ENCODE measurements around the gene ZNF165.
"Not testable (repeated sequence)": the region's sequence is repeated elsewhere in the genome, so short reads cannot be mapped to it uniquely, and the experiment has no call there.

ZNF165 gene

GRCh38 chr6:28104392-28105244 is 24.2 kb downstream of the ZNF165 start:
- TF ChIP-seq JUND (IDR thresholded peaks at IDR 0.05; ENCODE audit: low read depth), result no peak
- peak; percentile 82 to 89 for DNase-seq (ENCODE audit: low read depth in 1 of 2, low spot score in 1 of 2)
- in situ Hi-C loops (cut with HindIII; ENCODE audit: low pct_unique_long_range_greater_than_20kb, low sequenced_read_pairs), result no loop called here

- in situ Hi-C loops (cut with HindIII; ENCODE audit: low pct_unique_long_range_greater_than_20kb, low sequenced_read_pairs), result no loop called here
- DNase-seq (ENCODE audit: low read depth in 1 of 2, low spot score in 1 of 2), result no peak
- TF ChIP-seq JUND (IDR thresholded peaks at IDR 0.05; ENCODE audit: low read depth), result no peak
Measured at GRCh38 chr6:28105245-28105639, 24.9 kb downstream of the ZNF165 start.

GRCh38 chr6:28107506-28107905 is 27.1 kb downstream of the ZNF165 start:
- no peak for TF ChIP-seq JUND (IDR thresholded peaks at IDR 0.05; ENCODE audit: low read depth)
- in situ Hi-C loops (cut with HindIII; ENCODE audit: low pct_unique_long_range_greater_than_20kb, low sequenced_read_pairs), result no loop called here
- no peak for DNase-seq (ENCODE audit: low read depth in 1 of 2, low spot score in 1 of 2)

GRCh38 chr6:28111964-28112363 is 31.6 kb downstream of the ZNF165 start:
- no peak for DNase-seq (ENCODE audit: low read depth in 1 of 2, low spot score in 1 of 2)
- no peak for TF ChIP-seq JUND (IDR thresholded peaks at IDR 0.05; ENCODE audit: low read depth)
- in situ Hi-C loops (cut with HindIII; ENCODE audit: low pct_unique_long_range_greater_than_20kb, low sequenced_read_pairs), result no loop called here

GRCh38 chr6:28115799-28116198 is 35.4 kb downstream of the ZNF165 start:
- no peak for DNase-seq (ENCODE audit: low read depth in 1 of 2, low spot score in 1 of 2)
- no peak for TF ChIP-seq JUND (IDR thresholded peaks at IDR 0.05; ENCODE audit: low read depth)
- in situ Hi-C loops (cut with HindIII; ENCODE audit: low pct_unique_long_range_greater_than_20kb, low sequenced_read_pairs), result no loop called here

GRCh38 chr6:28117386-28118050 is 37.1 kb downstream of the ZNF165 start:
- peak in 1 of 2 experiments; percentile 23 for DNase-seq (ENCODE audit: low read depth in 1 of 2, low spot score in 1 of 2)
- in situ Hi-C loops (cut with HindIII; ENCODE audit: low pct_unique_long_range_greater_than_20kb, low sequenced_read_pairs), result no loop called here
- no peak for TF ChIP-seq JUND (IDR thresholded peaks at IDR 0.05; ENCODE audit: low read depth)

GRCh38 chr6:28118217-28118616 is 37.8 kb downstream of the ZNF165 start:
- no peak for TF ChIP-seq JUND (IDR thresholded peaks at IDR 0.05; ENCODE audit: low read depth)

GRCh38 chr6:28121876-28122275 is 41.5 kb downstream of the ZNF165 start:
- DNase-seq (ENCODE audit: low read depth in 1 of 2, low spot score in 1 of 2), result no peak
- in situ Hi-C loops (cut with HindIII; ENCODE audit: low pct_unique_long_range_greater_than_20kb, low sequenced_read_pairs), result no loop called here
- TF ChIP-seq JUND (IDR thresholded peaks at IDR 0.05; ENCODE audit: low read depth), result no peak

More at GRCh38 chr6:28118217-28118616, 37.8 kb downstream of the ZNF165 start:
- no peak for DNase-seq (ENCODE audit: low read depth in 1 of 2, low spot score in 1 of 2)
- in situ Hi-C loops (cut with HindIII; ENCODE audit: low pct_unique_long_range_greater_than_20kb, low sequenced_read_pairs), result no loop called here

GRCh38 chr6:28122283-28122682 is 41.9 kb downstream of the ZNF165 start:
- DNase-seq (ENCODE audit: low read depth in 1 of 2, low spot score in 1 of 2); in situ Hi-C loops (cut with HindIII; ENCODE audit: low pct_unique_long_range_greater_than_20kb, low sequenced_read_pairs): not testable (repeated sequence)

- no peak for TF ChIP-seq JUND (IDR thresholded peaks at IDR 0.05; ENCODE audit: low read depth)
- peak; percentile 63 to 93 for DNase-seq (ENCODE audit: low read depth in 1 of 2, low spot score in 1 of 2)
- in situ Hi-C loops (cut with HindIII; ENCODE audit: low pct_unique_long_range_greater_than_20kb, low sequenced_read_pairs), result no loop called here
Measured at GRCh38 chr6:28124350-28124970, 44.1 kb downstream of the ZNF165 start, which contains the start of gene ZSCAN16. ZSCAN16 (plus strand) TSS chr6:28124609; CDS start chr6:28125444, 835 bp downstream.

GRCh38 chr6:28124971-28125353 is 44.6 kb downstream of the ZNF165 start:
- no peak for DNase-seq (ENCODE audit: low read depth in 1 of 2, low spot score in 1 of 2)
- no peak for TF ChIP-seq JUND (IDR thresholded peaks at IDR 0.05; ENCODE audit: low read depth)
- in situ Hi-C loops (cut with HindIII; ENCODE audit: low pct_unique_long_range_greater_than_20kb, low sequenced_read_pairs), result no loop called here

GRCh38 chr6:28125401-28125800 is 45.0 kb downstream of the ZNF165 start:
- TF ChIP-seq JUND (IDR thresholded peaks at IDR 0.05; ENCODE audit: low read depth), result no peak
- DNase-seq (ENCODE audit: low read depth in 1 of 2, low spot score in 1 of 2), result no peak
- in situ Hi-C loops (cut with HindIII; ENCODE audit: low pct_unique_long_range_greater_than_20kb, low sequenced_read_pairs), result no loop called here

- DNase-seq (ENCODE audit: low read depth in 1 of 2, low spot score in 1 of 2), result peak in 1 of 2 experiments; percentile 69
- in situ Hi-C loops (cut with HindIII; ENCODE audit: low pct_unique_long_range_greater_than_20kb, low sequenced_read_pairs), result no loop called here
- TF ChIP-seq JUND (IDR thresholded peaks at IDR 0.05; ENCODE audit: low read depth), result no peak
Measured at GRCh38 chr6:28134015-28134414, 53.6 kb downstream of the ZNF165 start.

All from T47D (cell line).